Measurements from ENCODE around the gene RING1. TPM values are rescaled to one million over a fixed set of nuclear protein-coding genes. Genes with fewer than 3 reads are reported as not detected.

RING1 gene
- total RNA-seq, 1 donor from 2014 or later = 61.2 TPM

- no peaks in the 10 kb centered on the region for H3K9me3 Mint-ChIP-seq
- H3K27me3 Mint-ChIP-seq (ENCODE audit: low read depth) = no peaks in the 10 kb centered on the region
- H3K36me3 Mint-ChIP-seq (ENCODE audit: low read depth) = peaks cover 22% of the 10 kb centered on the region
- peak; percentile 90 for DNase-seq (ENCODE audit: low read depth, low spot score)
- peaks cover 74% of the 10 kb centered on the region for H3K4me1 Mint-ChIP-seq
- peak within 1 kb of the TSS; percentile 93 for H3K27ac Mint-ChIP-seq (ENCODE audit: unreplicated experiment)
- no peak for TF ChIP-seq CTCF (conservative IDR thresholded peaks at IDR 0.05)
- H3K4me3 Mint-ChIP-seq = peak within 1 kb of the TSS; percentile 99
These were observed 3.7 kb upstream of the RING1 start, which contains the start of gene HSD17B8 for GRCh38 chr6:33204415-33205190. Gene HSD17B8 (plus strand): TSS chr6:33204655. CDS start chr6:33204669, 14 bp downstream.

- peaks cover 77% of the 10 kb centered on the region for H3K4me1 Mint-ChIP-seq
These were observed 2.9 kb upstream of the RING1 start for GRCh38 chr6:33205191-33206026.

GRCh38 chr6:33206027-33206863 is 2.1 kb upstream of the RING1 start:
- Mint-ChIP-seq H3K9me3 (no peaks in the 10 kb centered on the region), H3K27me3 (ENCODE audit: low read depth) (no peaks in the 10 kb centered on the region), H3K27ac (ENCODE audit: unreplicated experiment) (peak overlapping the region; percentile 93), H3K4me1 (peaks cover 73% of the 10 kb centered on the region), H3K36me3 (ENCODE audit: low read depth) (peaks cover 25% of the 10 kb centered on the region), H3K4me3 (peak overlapping the region; percentile 99)
- TF ChIP-seq CTCF (conservative IDR thresholded peaks at IDR 0.05) = no peak
- no peak for DNase-seq (ENCODE audit: low read depth, low spot score)

More at GRCh38 chr6:33205191-33206026, 2.9 kb upstream of the RING1 start:
- Mint-ChIP-seq H3K27me3 (ENCODE audit: low read depth) (no peaks in the 10 kb centered on the region), H3K4me3 (peak overlapping the region; percentile 99), H3K27ac (ENCODE audit: unreplicated experiment) (peak overlapping the region; percentile 93), H3K9me3 (no peaks in the 10 kb centered on the region), H3K36me3 (ENCODE audit: low read depth) (peaks cover 26% of the 10 kb centered on the region)
- no peak for DNase-seq (ENCODE audit: low read depth, low spot score)
- TF ChIP-seq CTCF (conservative IDR thresholded peaks at IDR 0.05) = no peak

- peaks cover 25% of the 10 kb centered on the region for H3K36me3 Mint-ChIP-seq (ENCODE audit: low read depth)
- no peak for TF ChIP-seq CTCF (conservative IDR thresholded peaks at IDR 0.05)
- peak overlapping the region; percentile 93 for H3K27ac Mint-ChIP-seq (ENCODE audit: unreplicated experiment)
- H3K27me3 Mint-ChIP-seq (ENCODE audit: low read depth) = peaks cover under 1% of the 10 kb centered on the region
- peak; percentile 78 for DNase-seq (ENCODE audit: low read depth, low spot score)
- no peaks in the 10 kb centered on the region for H3K9me3 Mint-ChIP-seq
- H3K4me3 Mint-ChIP-seq = peak overlapping the region; percentile 99
- peaks cover 68% of the 10 kb centered on the region for H3K4me1 Mint-ChIP-seq
These were observed 1.3 kb upstream of the RING1 start for GRCh38 chr6:33206864-33207551.
